ENCODE results near the gene HRAS. TPM values are rescaled to one million over a fixed set of nuclear protein-coding genes. Genes with fewer than 3 reads are reported as not detected.

The HRAS gene
- total and polyA plus RNA-seq, 2 donors (not counting 3 experiments of a cell fraction or from before 2014, with no cell fraction given): 103 to 109 TPM

GRCh38 chr11:557328-558132 is 22.2 kb upstream of the HRAS start:
- Histone ChIP-seq H2AFZ (ENCODE audit: low read depth, low read length) (no peak overlapping the region), H3K4me3 (replicated peaks in 1 of 3; ENCODE audit: insufficient read depth in 1 of 3, low read depth in 1 of 3, low read length in 3 of 3) (no peak overlapping the region), H3K27me3 (ENCODE audit: control insufficient read depth in 2 of 2, insufficient read depth in 2 of 2, low read length in 2 of 2) (peaks cover 13 to 21% of the 10 kb centered on the region in 2 experiments), H3K4me1 (ENCODE audit: control insufficient read depth, extremely low read depth, insufficient read depth, low read length) (peaks cover 9% of the 10 kb centered on the region), H3K9me1 (replicated peaks; ENCODE audit: control insufficient read depth, extremely low read depth, insufficient read depth, low read length) (no peaks in the 10 kb centered on the region), H3K36me3 (ENCODE audit: control insufficient read depth in 2 of 2, extremely low read depth in 1 of 2, insufficient read depth in 2 of 2, low read length in 2 of 2) (no peaks in the 10 kb centered on the region), H3K9me3 (replicated peaks; ENCODE audit: control insufficient read depth, insufficient read depth, low read length) (no peaks in the 10 kb centered on the region), H3K4me2 (ENCODE audit: insufficient read depth, low read length) (no peak overlapping the region), H3K9ac (replicated peaks; ENCODE audit: extremely low read depth, insufficient read depth, low read length) (no peak overlapping the region), H3K27ac (ENCODE audit: insufficient read depth, low read depth, low read length) (no peak overlapping the region), H3K79me2 (ENCODE audit: control insufficient read depth, insufficient read depth, low read length) (no peaks in the 10 kb centered on the region), H4K20me1 (replicated peaks; ENCODE audit: control insufficient read depth, extremely low read depth, insufficient read depth, low read length) (no peaks in the 10 kb centered on the region)
- dilution Hi-C loops (cut with MboI; ENCODE audit: extremely low pct_ligation_motif_present, low sequenced_read_pairs) (no loop called here), intact Hi-C loops (cut with micrococcal nuclease) (loop anchor here (5.0 kb wide), 1 partner anchor 170 kb away; no protein-coding TSS in a partner anchor)
- no peak for DNase-seq (ENCODE audit: low read depth, low spot score)
- FAIRE-seq: no peak
- CTCF ChIA-PET: interaction anchor here (1.2 to 1.6 kb wide), 2 partner anchors 167 to 169 kb away, joined by 3 to 5 read pairs; no protein-coding TSS in a partner anchor
- TF ChIP-seq EZH2 (IDR thresholded peaks at IDR 0.05; ENCODE audit: borderline replicate concordance, low read depth, low read length, severe bottlenecking) (no peak), POLR2AphosphoS5 (IDR thresholded peaks at IDR 0.05; ENCODE audit: insufficient read depth, low read depth, low read length) (no peak), MAX (IDR thresholded peaks at IDR 0.05; ENCODE audit: insufficient read depth, insufficient read length) (no peak), POLR2A (IDR thresholded peaks at IDR 0.05; ENCODE audit: low read depth, low read length) (no peak), FOS (IDR thresholded peaks at IDR 0.05; ENCODE audit: borderline replicate concordance, insufficient read depth, low read length) (no peak), CTCF (IDR thresholded peaks at IDR 0.05; ENCODE audit: extremely low read depth in 1 of 2, insufficient read depth in 1 of 2, low read depth in 1 of 2, low read length in 2 of 2) (no peak), JUN (IDR thresholded peaks at IDR 0.05; ENCODE audit: borderline replicate concordance, insufficient read depth, insufficient read length, low read depth) (no peak), MYC (IDR thresholded peaks at IDR 0.05; ENCODE audit: low read depth, low read length) (no peak)
- POLR2A ChIA-PET: no interaction called here
- no TSS peak for BruUV-seq (replicated peaks)

Measured in endothelial cell of umbilical vein (primary cell).